Esophagus squamous epithelium (tissue), 5 donors: Measurements from ENCODE around the gene DPP4. TPM values are rescaled to one million over a fixed set of nuclear protein-coding genes. Genes with fewer than 3 reads are reported as not detected.

ENCODE experiments used
- DNase-seq: peaks from one replicate; lab custom pipeline; 2025; lab: John Stamatoyannopoulos, UW
- H3K27ac ChIP-seq, 4 donors: fragments of 200-600 bp; sonication (generic); one replicate each; pipeline ENCODE4 v1.5.1; 2016 to 2019; ENCODE audit warnings: mild to moderate bottlenecking in 1 of 4
- H3K27me3 ChIP-seq, 4 donors: fragments of 200-600 bp; sonication (generic); 1 replicate in 3 of 4; 2 replicates in 1 of 4; pipeline versions ENCODE4 v1.5.1 to v1.6.0; 2017 to 2021; ENCODE audit warnings: antibody characterized with exemption in 1 of 4
- H3K36me3 ChIP-seq, 3 donors: fragments of 200-600 bp; sonication (generic); one replicate each; pipeline ENCODE4 v1.5.1; 2016 to 2019
- H3K4me1 ChIP-seq, 3 donors: fragments of 200-600 bp; sonication (generic); one replicate each; pipeline ENCODE4 v1.5.1; 2017 to 2019
- H3K4me3 ChIP-seq, 4 donors: fragments of 200-600 bp; sonication (generic); 1 replicate in 3 of 4; 2 replicates in 1 of 4; pipeline ENCODE4 v1.5.1; 2016 to 2019; ENCODE audit warnings: mild to moderate bottlenecking in 2 of 4, moderate library complexity in 1 of 4
- H3K9me3 ChIP-seq, 3 donors: fragments of 200-600 bp; sonication (generic); one replicate each; pipeline ENCODE4 v1.5.1; 2016 to 2019
- CTCF ChIP-seq, 6 experiments: fragments of 450-650 bp in 4 of 6; fragments of 200-600 bp in 2 of 6; sonication (generic) in 2 of 6; IDR thresholded peaks; one replicate each; pipeline ENCODE4 v1.5.1; 2016 to 2019; ENCODE audit warnings: antibody characterized with exemption in 6 of 6, mild to moderate bottlenecking in 4 of 6, moderate library complexity in 4 of 6
- POLR2A ChIP-seq, 4 donors: fragments of 450-650 bp; IDR thresholded peaks; one replicate each; pipeline ENCODE4 v1.6.1; 2017; ENCODE audit warnings: antibody characterized with exemption in 4 of 4, mild to moderate bottlenecking in 4 of 4, moderate library complexity in 3 of 4
- WGBS, 2 donors: methylation state at CpG; one replicate each; pipeline ENCODE4 v1.1.5; 2018; 5-methylcytosine and 5-hydroxymethylcytosine counted together
- intact Hi-C: fragments of 100-400 bp; cut with DNase I; formaldehyde crosslinking; loops from one replicate; pipeline ENCODE4 v1.15.0; 2022
- total RNA-seq, 4 donors: library from RNA; depleted of rRNA; stranded (reverse); fragments of >200 nt; gene quantifications; one replicate each; pipeline ENCODE4 v1.1.0, GENCODE V29; 2016
- donor health status: DM: yes; HTN: yes; CAD: no.

The DPP4 gene
- total RNA-seq, 4 donors from 2014 or later, result 0.97 to 3.1 (median 3.0) TPM; not detected in 1

- Histone ChIP-seq H3K4me3 (no peak overlapping the region), H3K36me3 (no peaks in the 10 kb centered on the region), H3K27me3 (no peaks in the 10 kb centered on the region), H3K9me3 (no peaks in the 10 kb centered on the region), H3K27ac (no peak overlapping the region), H3K4me1 (peaks cover 0 to 11% (median 11%) of the 10 kb centered on the region in 3 donors)
- 35 to 59% methylated on average over 2 of the region's 2 CpGs for WGBS, 2 donors
- intact Hi-C loops, result no loop called here
- no peak for DNase-seq
- TF ChIP-seq CTCF (IDR thresholded peaks at IDR 0.05) (no peak), POLR2A (IDR thresholded peaks at IDR 0.05) (no peak)
These were observed 12.9 kb upstream of the DPP4 start for GRCh38 chr2:162086904-162087303.

- H3K9me3 ChIP-seq, result no peaks in the 10 kb centered on the region
- no peak for DNase-seq
- peaks cover 0 to 6% (median 5%) of the 10 kb centered on the region in 3 donors for H3K4me1 ChIP-seq
- no peaks in the 10 kb centered on the region for H3K27me3 ChIP-seq
- H3K4me3 ChIP-seq, result no peak overlapping the region
- no peak overlapping the region for H3K27ac ChIP-seq
- H3K36me3 ChIP-seq, result no peaks in the 10 kb centered on the region
- WGBS, 2 donors, result 48 to 68% methylated on average over 3 of the region's 3 CpGs
- intact Hi-C loops, result no loop called here
- TF ChIP-seq POLR2A (IDR thresholded peaks at IDR 0.05) (no peak), CTCF (IDR thresholded peaks at IDR 0.05) (no peak)
These were observed 11.3 kb upstream of the DPP4 start for GRCh38 chr2:162085090-162085891.

- WGBS, 2 donors, result 25 to 34% methylated on average over 2 of the region's 2 CpGs
- intact Hi-C loops, result no loop called here
- Histone ChIP-seq H3K27ac (no peak overlapping the region), H3K9me3 (peaks cover 0 to 5% (median 4%) of the 10 kb centered on the region in 3 donors), H3K36me3 (no peaks in the 10 kb centered on the region), H3K27me3 (no peaks in the 10 kb centered on the region), H3K4me1 (no peaks in the 10 kb centered on the region), H3K4me3 (no peak overlapping the region)
- TF ChIP-seq POLR2A (IDR thresholded peaks at IDR 0.05) (no peak), CTCF (IDR thresholded peaks at IDR 0.05) (no peak)
- no peak for DNase-seq
These were observed 10.5 kb upstream of the DPP4 start for GRCh38 chr2:162084536-162084935.

GRCh38 chr2:162082681-162083080 lies 8.7 kb upstream of the DPP4 start:
- DNase-seq, result no peak
- Histone ChIP-seq H3K27ac (no peak overlapping the region), H3K36me3 (no peaks in the 10 kb centered on the region), H3K4me3 (no peak overlapping the region), H3K27me3 (no peaks in the 10 kb centered on the region), H3K4me1 (no peaks in the 10 kb centered on the region), H3K9me3 (peaks cover 0 to 22% (median 14%) of the 10 kb centered on the region in 3 donors)
- TF ChIP-seq POLR2A (IDR thresholded peaks at IDR 0.05) (no peak), CTCF (IDR thresholded peaks at IDR 0.05) (no peak)
- 63 to 74% methylated on average over 3 of the region's 3 CpGs for WGBS, 2 donors
- intact Hi-C loops, result no loop called here

GRCh38 chr2:162082036-162082435 lies 8.0 kb upstream of the DPP4 start:
- no peak overlapping the region for H3K27ac ChIP-seq
- peaks cover 0 to 22% (median 14%) of the 10 kb centered on the region in 3 donors for H3K9me3 ChIP-seq
- H3K36me3 ChIP-seq, result no peaks in the 10 kb centered on the region
- no peak for TF ChIP-seq CTCF (IDR thresholded peaks at IDR 0.05)
- no peak for TF ChIP-seq POLR2A (IDR thresholded peaks at IDR 0.05)
- intact Hi-C loops, result no loop called here
- H3K4me3 ChIP-seq, result no peak overlapping the region
- WGBS, 2 donors, result 63% methylated on average over 1 of the region's 1 CpG
- DNase-seq, result no peak
- peaks cover 0 to 4% (median 0%) of the 10 kb centered on the region in 4 donors for H3K27me3 ChIP-seq
- H3K4me1 ChIP-seq, result no peaks in the 10 kb centered on the region
